OCI-LY1 (cell line): ENCODE measurements around the gene BHLHA15.

Experiments
- CTCF ChIP-seq: fragments of 200-600 bp; sonication (generic), shearing (Covaris generic); IDR thresholded peaks from 2 replicates; pipeline ENCODE4 v1.5.1; 2017; ENCODE audit warnings: mild to moderate bottlenecking, antibody characterized with exemption, low read length, moderate library complexity, mixed read lengths
- EZH2 ChIP-seq: fragments of 200-600 bp; sonication (generic), shearing (Covaris generic); IDR thresholded peaks from 2 replicates; pipeline ENCODE4 v1.8.0; 2017; ENCODE audit warnings: borderline replicate concordance, mixed run types, mild to moderate bottlenecking, antibody characterized with exemption, low read length, moderate library complexity, mixed read lengths

- TF ChIP-seq CTCF (no peak), EZH2 (no peak)
Observed at GRCh38 chr7:98231493-98232262, 20.4 kb downstream of the BHLHA15 start.
